PC-3 (cell line): Measurements from ENCODE around the gene KCTD11. TPM values are rescaled to one million over a fixed set of nuclear protein-coding genes. Genes with fewer than 3 reads are reported as not detected.

ENCODE experiments used
- ATAC-seq: fragments of 200-7000 bp; cut with Tn5 transposase; 2 replicates; pipeline ENCODE4 v1.9.1; 2020; ENCODE audit warnings: mild to moderate bottlenecking, moderate library complexity
- BruUV-seq: library from RNA; stranded (reverse); fragments of 400-500 nt; replicated peaks from 2 replicates; lab custom pipeline; 2021; lab: Mats Ljungman, UMichigan
- CTCF ChIA-PET: fragments of 300-600 bp; sonication (Branson Sonifier 250); formaldehyde crosslinking; loops from one replicate; lab custom pipeline; 2022; ENCODE audit warnings: antibody characterized with exemption; lab: Charles Lee
- POLR2A ChIA-PET: fragments of 300-600 bp; sonication (Branson Sonifier 250); formaldehyde crosslinking; loops from one replicate; lab custom pipeline; 2022; ENCODE audit warnings: antibody characterized with exemption; ENCODE audit not compliant: unreplicated experiment; lab: Charles Lee
- DNase-seq: peaks from one replicate; pipeline ENCODE4 v3.0.0-alpha.2; 2015
- H2AFZ ChIP-seq: fragments of 300-600 bp; sonication (generic); 2 replicates; pipeline ENCODE4 v1.6.0; 2016; ENCODE audit warnings: antibody characterized with exemption, low read length
- H3F3A ChIP-seq: fragments of 300-600 bp; sonication (generic); one replicate; pipeline ENCODE4 v1.6.0; 2017; ENCODE audit warnings: antibody characterized with exemption, low read length, control low read depth, mild to moderate bottlenecking; ENCODE audit not compliant: unreplicated experiment
- H3K27ac ChIP-seq: fragments of 300-600 bp; sonication (generic); 2 replicates; pipeline ENCODE4 v1.5.1; 2016; ENCODE audit warnings: mild to moderate bottlenecking, low read length
- H3K27me3 ChIP-seq: fragments of 300-600 bp; sonication (generic); 2 replicates; pipeline ENCODE4 v1.6.1; 2016; ENCODE audit warnings: low read length, mixed read lengths
- H3K36me3 ChIP-seq: fragments of 300-600 bp; sonication (generic); 2 replicates; pipeline ENCODE4 v1.6.1; 2016; ENCODE audit warnings: low read depth, mixed run types, low read length, mixed read lengths
- H3K4me1 ChIP-seq: fragments of 300-600 bp; sonication (generic); 2 replicates; pipeline ENCODE4 v1.5.1; 2016; ENCODE audit warnings: low read length; ENCODE audit not compliant: insufficient read depth
- H3K4me2 ChIP-seq: fragments of 300-600 bp; sonication (generic); 2 replicates; pipeline ENCODE4 v1.6.0; 2016; ENCODE audit warnings: low read length
- H3K4me3 ChIP-seq: fragments of 300-600 bp; sonication (generic); 2 replicates; pipeline ENCODE4 v1.5.1; 2016; ENCODE audit warnings: mild to moderate bottlenecking, low read length, mixed read lengths
- H3K79me2 ChIP-seq: fragments of 300-600 bp; sonication (generic); 2 replicates; pipeline ENCODE4 v1.6.1; 2017; ENCODE audit warnings: low read length, mixed read lengths
- H3K9ac ChIP-seq: fragments of 300-600 bp; sonication (generic); 2 replicates; pipeline ENCODE4 v1.6.0; 2016; ENCODE audit warnings: mild to moderate bottlenecking, low read length
- H3K9me2 ChIP-seq: fragments of 300-600 bp; sonication (generic); replicated peaks from 2 replicates; pipeline ENCODE4 v1.6.1; 2016; ENCODE audit warnings: mixed run types, low read length, mixed read lengths
- H3K9me3 ChIP-seq: fragments of 300-600 bp; sonication (generic); 2 replicates; pipeline ENCODE4 v1.6.1; 2016; ENCODE audit warnings: low read length, mixed read lengths
- H4K20me1 ChIP-seq: fragments of 300-600 bp; sonication (generic); 2 replicates; pipeline ENCODE4 v1.6.1; 2016; ENCODE audit warnings: low read length, mixed read lengths
- EZH2 ChIP-seq: fragments of 300-600 bp; sonication (generic); IDR thresholded peaks from one replicate; pipeline ENCODE4 v1.6.1; 2017; ENCODE audit warnings: antibody characterized with exemption, mild to moderate bottlenecking, low read length; ENCODE audit not compliant: unreplicated experiment
- EZH2phosphoT487 ChIP-seq: fragments of 300-600 bp; sonication (generic); IDR thresholded peaks from 2 replicates; pipeline ENCODE4 v1.6.1; 2018; ENCODE audit warnings: mild to moderate bottlenecking, antibody characterized with exemption, low read length, borderline replicate concordance
- intact Hi-C: fragments of 100-400 bp; cut with micrococcal nuclease; formaldehyde crosslinking; loops from 2 replicates; pipeline ENCODE4 v1.9.0; 2023
- total RNA-seq: library from RNA; depleted of rRNA; stranded (reverse); fragments of >200 nt; gene quantifications from 2 replicates; pipeline ENCODE4 v1.2.3, GENCODE V29; 2014
- TF ChIP-seq, protein P1 (sequence below): fragments of 300-600 bp; sonication (generic); conservative IDR thresholded peaks from 2 replicates; pipeline ENCODE4 v1.5.1; 2017; ENCODE audit warnings: antibody characterized with exemption, low read depth, mild to moderate bottlenecking, low read length

The KCTD11 gene
- total RNA-seq, 1 experiment from 2014 or later = 7.0 TPM

DNA sequence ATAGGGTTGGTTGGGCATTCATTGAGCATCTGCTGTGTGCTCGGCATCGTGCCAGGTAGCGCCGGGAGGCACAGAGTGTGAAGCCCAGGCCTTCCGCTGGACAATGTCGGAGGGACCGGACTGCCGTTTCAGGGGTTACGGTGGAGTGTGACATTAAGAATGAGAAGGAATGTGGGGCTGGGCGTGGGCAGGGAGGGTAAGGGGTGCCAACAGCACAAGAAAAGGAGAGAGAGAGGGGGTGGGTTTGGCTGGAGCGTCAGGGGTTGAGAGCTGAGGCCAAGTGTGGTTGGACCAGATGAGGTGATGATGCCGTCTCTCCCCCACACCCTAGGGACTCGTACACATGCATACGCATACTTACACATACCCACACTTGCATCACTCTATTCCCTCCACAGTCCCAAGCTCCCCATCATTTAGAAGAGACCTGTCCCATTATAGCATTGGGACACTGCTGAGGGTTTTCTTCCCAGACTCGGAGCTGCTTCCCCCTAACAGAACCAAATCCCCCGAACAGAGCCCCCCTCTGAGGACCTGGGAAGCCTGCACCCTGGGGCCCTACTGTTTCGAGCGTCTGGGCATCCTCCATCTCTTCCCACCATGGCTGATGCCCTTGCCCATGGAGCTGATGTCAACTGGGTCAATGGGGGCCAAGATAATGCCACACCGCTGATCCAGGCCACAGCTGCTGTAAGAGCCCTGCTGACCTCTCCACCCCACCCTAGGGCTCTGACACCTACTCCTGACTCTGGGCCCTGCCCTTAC, 3.3 kb upstream of the KCTD11 start:
- H3F3A ChIP-seq = no peaks in the 10 kb centered on the region
- no peak overlapping the region for H2AFZ ChIP-seq
- intact Hi-C loops = loop anchor here (5.0 kb wide), 1 partner anchor 301 kb away; no protein-coding TSS in a partner anchor
- H3K9me3 ChIP-seq = no peaks in the 10 kb centered on the region
- H3K4me1 ChIP-seq = peaks cover 16% of the 10 kb centered on the region
- no peak overlapping the region for H3K9ac ChIP-seq
- H3K9me2 ChIP-seq = no peaks in the 10 kb centered on the region
- no peak overlapping the region for H3K4me3 ChIP-seq
- no peaks in the 10 kb centered on the region for H3K36me3 ChIP-seq
- no peaks in the 10 kb centered on the region for H3K27me3 ChIP-seq
- no peak overlapping the region for H3K27ac ChIP-seq
- no peaks in the 10 kb centered on the region for H4K20me1 ChIP-seq
- ATAC-seq = no peak
- CTCF ChIA-PET = no interaction called here
- no peak for DNase-seq
- BruUV-seq = no TSS peak
- POLR2A ChIA-PET = no interaction called here
- H3K79me2 ChIP-seq = peaks cover 25% of the 10 kb centered on the region
- TF ChIP-seq EZH2 (no peak), EZH2phosphoT487 (no peak)
- TF ChIP-seq, protein P1, sequence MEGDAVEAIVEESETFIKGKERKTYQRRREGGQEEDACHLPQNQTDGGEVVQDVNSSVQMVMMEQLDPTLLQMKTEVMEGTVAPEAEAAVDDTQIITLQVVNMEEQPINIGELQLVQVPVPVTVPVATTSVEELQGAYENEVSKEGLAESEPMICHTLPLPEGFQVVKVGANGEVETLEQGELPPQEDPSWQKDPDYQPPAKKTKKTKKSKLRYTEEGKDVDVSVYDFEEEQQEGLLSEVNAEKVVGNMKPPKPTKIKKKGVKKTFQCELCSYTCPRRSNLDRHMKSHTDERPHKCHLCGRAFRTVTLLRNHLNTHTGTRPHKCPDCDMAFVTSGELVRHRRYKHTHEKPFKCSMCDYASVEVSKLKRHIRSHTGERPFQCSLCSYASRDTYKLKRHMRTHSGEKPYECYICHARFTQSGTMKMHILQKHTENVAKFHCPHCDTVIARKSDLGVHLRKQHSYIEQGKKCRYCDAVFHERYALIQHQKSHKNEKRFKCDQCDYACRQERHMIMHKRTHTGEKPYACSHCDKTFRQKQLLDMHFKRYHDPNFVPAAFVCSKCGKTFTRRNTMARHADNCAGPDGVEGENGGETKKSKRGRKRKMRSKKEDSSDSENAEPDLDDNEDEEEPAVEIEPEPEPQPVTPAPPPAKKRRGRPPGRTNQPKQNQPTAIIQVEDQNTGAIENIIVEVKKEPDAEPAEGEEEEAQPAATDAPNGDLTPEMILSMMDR = no peak
- H3K4me2 ChIP-seq = no peak overlapping the region

DNA sequence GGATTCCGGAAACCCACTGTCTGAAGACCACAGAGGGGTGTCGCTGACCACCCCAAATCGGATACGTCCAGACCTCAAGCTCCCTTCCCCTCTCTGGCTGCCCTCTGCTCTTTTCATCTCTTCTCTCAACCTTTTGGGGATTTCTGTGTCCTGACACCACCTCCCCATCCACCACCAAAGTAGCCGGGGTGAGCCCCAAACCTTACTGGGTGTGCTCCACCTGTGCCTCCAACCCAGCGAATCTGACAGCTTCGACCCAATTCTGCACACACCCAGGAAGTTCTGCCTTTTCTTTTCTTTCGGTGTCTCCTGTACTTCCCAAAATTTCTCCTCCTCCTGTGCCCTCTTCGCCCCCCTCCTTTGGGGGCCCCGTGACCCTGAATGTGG, 534 bp downstream of the KCTD11 start:
- intact Hi-C loops = loop anchor here (5.0 kb wide), 1 partner anchor 85 kb away; the partner anchor contains the start of genes FGF11 and TMEM102
- Histone ChIP-seq H3K27me3 (no peaks in the 10 kb centered on the region), H3K9me2 (no peaks in the 10 kb centered on the region), H3K9me3 (no peaks in the 10 kb centered on the region), H3F3A (peaks cover 3% of the 10 kb centered on the region), H3K4me3 (peak overlapping the region; percentile 87), H3K79me2 (peaks cover 35% of the 10 kb centered on the region), H3K9ac (peak overlapping the region; percentile 88), H2AFZ (peak overlapping the region; percentile 82; the same call in 1 of the 2 replicates), H3K4me1 (peaks cover 28% of the 10 kb centered on the region), H4K20me1 (no peaks in the 10 kb centered on the region), H3K36me3 (no peaks in the 10 kb centered on the region), H3K4me2 (peak overlapping the region; percentile 99), H3K27ac (peak overlapping the region; percentile 95; the same call in 1 of the 2 replicates)
- TF ChIP-seq, protein P1 = peak; percentile 57; the same call in 1 of the 2 replicates
- TF ChIP-seq EZH2phosphoT487 (no peak), EZH2 (no peak)
- no peak for DNase-seq
- TSS peak; percentile 54 for BruUV-seq
- ChIA-PET CTCF (no interaction called here), POLR2A (no interaction called here)
- no peak for ATAC-seq
